Motor neuron (in vitro differentiated cells): Measurements from ENCODE around the gene MRC2. TPM values are rescaled to one million over a fixed set of nuclear protein-coding genes. Genes with fewer than 3 reads are reported as not detected.

Experiments used
- ATAC-seq, 8 experiments: fragments of 200-7000 bp; cut with Tn5 transposase; replicated peaks in 6 of 8; 2 replicates each; pipeline ENCODE4 v1.8.0; 2021; ENCODE audit warnings: mild to moderate bottlenecking in 8 of 8, moderate library complexity in 8 of 8
- H3K27ac ChIP-seq, 2 donors: fragments of 250-450 bp; sonication (Bioruptor Pico); 2 replicates each; pipeline ENCODE4 v1.9.0; 2021; ENCODE audit warnings: antibody characterized with exemption in 2 of 2, mild to moderate bottlenecking in 2 of 2, moderate library complexity in 1 of 2
- H3K4me1 ChIP-seq, 2 donors: fragments of 250-450 bp; sonication (Bioruptor Pico); replicated peaks in 1 of 2; 2 replicates each; pipeline ENCODE4 v1.6.1; 2021; ENCODE audit warnings: antibody characterized with exemption in 2 of 2, mild to moderate bottlenecking in 2 of 2, moderate library complexity in 1 of 2
- H3K4me3 ChIP-seq, 5 donors: fragments of 250-450 bp; sonication (Bioruptor Pico); 2 replicates each; pipeline ENCODE4 v1.9.0; 2021; ENCODE audit warnings: antibody characterized with exemption in 5 of 5, mild to moderate bottlenecking in 5 of 5, moderate library complexity in 4 of 5
- WGBS, 10 experiments: fragments of 450-650 bp; shearing (Covaris generic); methylation state at CpG; one replicate each; pipeline ENCODE4 v1.0.0; 2022; 5-methylcytosine and 5-hydroxymethylcytosine counted together
- in situ Hi-C, 9 experiments: fragments of 400-800 bp; cut with MboI; loops; one replicate each; pipeline ENCODE4 v1.15.0; 2021; ENCODE audit warnings: low sequenced_read_pairs in 9 of 9, low pct_unique_long_range_greater_than_20kb in 2 of 9; ENCODE audit not compliant: unreplicated experiment in 9 of 9
- total RNA-seq, 8 experiments: library from RNA; unstranded; fragments of 300-600 nt; gene quantifications; 2 replicates each; pipeline versions ENCODE4 v1.2.3 to v1.2.4, GENCODE V29; 2022

Gene MRC2
- total RNA-seq, 8 experiments from 2014 or later: 6.9 to 207 (median 33.6) TPM

- Histone ChIP-seq H3K4me3 (peak overlapping the region; percentile 14 to 33 (median 27)), H3K27ac (peak overlapping the region; percentile 88 to 93), H3K4me1 (peaks cover 25 to 32% of the 10 kb centered on the region in 2 donors)
- ATAC-seq: peak in 6 of 8 experiments; percentile 4 to 19 (median 10)
- WGBS, 10 experiments: 40 to 60% (median 60%) methylated on average over 1 to 4 of the region's 57 CpGs; no CpG with 5 or more reads in 7 of the 10 experiments
- in situ Hi-C loops: no loop called here
Measured at GRCh38 chr17:62652251-62653001, 25.0 kb downstream of the MRC2 start.

GRCh38 chr17:62653002-62653825 lies 25.7 kb downstream of the MRC2 start:
- peak overlapping the region; percentile 88 to 93 for H3K27ac ChIP-seq
- peak overlapping the region; percentile 14 to 33 (median 27) for H3K4me3 ChIP-seq
- ATAC-seq: peak; percentile 57 to 85 (median 78)
- in situ Hi-C loops: no loop called here
- H3K4me1 ChIP-seq: peaks cover 28 to 38% of the 10 kb centered on the region in 2 donors
- WGBS, 10 experiments: 0% methylated on average over 1 to 8 of the region's 30 CpGs; no CpG with 5 or more reads in 8 of the 10 experiments

- Histone ChIP-seq H3K4me3 (peak overlapping the region in 2 of 5 donors; percentile 27 to 33), H3K27ac (peak overlapping the region; percentile 88 to 93), H3K4me1 (peaks cover 28 to 38% of the 10 kb centered on the region in 2 donors)
- in situ Hi-C loops: no loop called here
- 18 to 80% (median 50%) methylated on average over 1 to 5 of the region's 19 CpGs; no CpG with 5 or more reads in 3 of the 10 experiments for WGBS, 10 experiments
- ATAC-seq: peak in 7 of 8 experiments; percentile 25 to 91 (median 54)
Measured at GRCh38 chr17:62653826-62654761, 26.6 kb downstream of the MRC2 start.

GRCh38 chr17:62655656-62656055 lies 28.2 kb downstream of the MRC2 start:
- H3K4me3 ChIP-seq: no peak overlapping the region
- in situ Hi-C loops: no loop called here
- WGBS, 10 experiments: 50 to 100% (median 94%) methylated on average over 1 to 5 of the region's 6 CpGs
- H3K27ac ChIP-seq: no peak overlapping the region
- no peak for ATAC-seq
- H3K4me1 ChIP-seq: peaks cover 28 to 38% of the 10 kb centered on the region in 2 donors

- Histone ChIP-seq H3K27ac (no peak overlapping the region), H3K4me3 (no peak overlapping the region), H3K4me1 (peaks cover 28 to 38% of the 10 kb centered on the region in 2 donors)
- 50 to 80% (median 67%) methylated on average over 1 of the region's 1 CpG; no CpG with 5 or more reads in 5 of the 10 experiments for WGBS, 10 experiments
- in situ Hi-C loops: no loop called here
- ATAC-seq: no peak
Measured at GRCh38 chr17:62656446-62656845, 29.0 kb downstream of the MRC2 start.

- no peak overlapping the region for H3K4me3 ChIP-seq
- peaks cover 25 to 36% of the 10 kb centered on the region in 2 donors for H3K4me1 ChIP-seq
- 80 to 100% (median 80%) methylated on average over 1 to 3 of the region's 3 CpGs; no CpG with 5 or more reads in 5 of the 10 experiments for WGBS, 10 experiments
- in situ Hi-C loops: no loop called here
- H3K27ac ChIP-seq: no peak overlapping the region
- ATAC-seq: no peak
Measured at GRCh38 chr17:62657145-62657665, 29.7 kb downstream of the MRC2 start.

- no peak for ATAC-seq
- WGBS, 10 experiments: 5 to 50% (median 20%) methylated on average over 1 to 4 of the region's 9 CpGs; no CpG with 5 or more reads in 7 of the 10 experiments
- H3K4me1 ChIP-seq: peaks cover 21 to 32% of the 10 kb centered on the region in 2 donors
- H3K27ac ChIP-seq: peak overlapping the region; percentile 55 to 76
- no peak overlapping the region for H3K4me3 ChIP-seq
- in situ Hi-C loops: no loop called here
Measured at GRCh38 chr17:62657690-62658089, 30.2 kb downstream of the MRC2 start.

- in situ Hi-C loops: no loop called here
- ATAC-seq: no peak
- Histone ChIP-seq H3K27ac (peak overlapping the region; percentile 55 to 76), H3K4me3 (no peak overlapping the region), H3K4me1 (peaks cover 15 to 26% of the 10 kb centered on the region in 2 donors)
- WGBS, 10 experiments: 67 to 100% (median 83%) methylated on average over 2 to 14 of the region's 15 CpGs; no CpG with 5 or more reads in 1 of the 10 experiments
Measured at GRCh38 chr17:62658136-62658920, 30.9 kb downstream of the MRC2 start.

- in situ Hi-C loops: no loop called here
- peaks cover 3 to 11% of the 10 kb centered on the region in 2 donors for H3K4me1 ChIP-seq
- no peak overlapping the region for H3K27ac ChIP-seq
- no peak overlapping the region for H3K4me3 ChIP-seq
- no peak for ATAC-seq
- whole genome bisulfite sequencing, 10 experiments: 51 to 100% (median 94%) methylated on average over 1 to 2 of the region's 2 CpGs
Measured at GRCh38 chr17:62660629-62661118, 33.2 kb downstream of the MRC2 start.

GRCh38 chr17:62661337-62661736 lies 33.9 kb downstream of the MRC2 start:
- no peak overlapping the region for H3K27ac ChIP-seq
- in situ Hi-C loops: no loop called here
- ATAC-seq: no peak
- 75 to 100% (median 98%) methylated on average over 1 of the region's 1 CpG for WGBS, 10 experiments
- H3K4me1 ChIP-seq: peaks cover 3 to 11% of the 10 kb centered on the region in 2 donors
- no peak overlapping the region for H3K4me3 ChIP-seq

GRCh38 chr17:62662855-62663254 lies 35.4 kb downstream of the MRC2 start:
- in situ Hi-C loops: no loop called here
- no peak overlapping the region for H3K4me3 ChIP-seq
- WGBS, 10 experiments: 33 to 100% (median 79%) methylated on average over 1 to 5 of the region's 6 CpGs; no CpG with 5 or more reads in 2 of the 10 experiments
- H3K4me1 ChIP-seq: peaks cover under 1 to 3% of the 10 kb centered on the region in 2 donors
- peak in 2 of 8 experiments; percentile 21 to 81 for ATAC-seq
- peak overlapping the region in 1 of 2 donors; percentile 34 for H3K27ac ChIP-seq
